Hepatocyte (in vitro differentiated cells): ENCODE measurements around the gene DNAJC5. TPM values are rescaled to one million over a fixed set of nuclear protein-coding genes. Genes with fewer than 3 reads are reported as not detected.
"Not testable (repeated sequence)": the region's sequence is repeated elsewhere in the genome, so short reads cannot be mapped to it uniquely, and the experiment has no call there.

Source experiments
- DNase-seq: peaks from one replicate; pipeline ENCODE4 v3.0.0-alpha.2; 2016; ENCODE audit warnings: low spot score
- H2AFZ ChIP-seq: fragments of 200-600 bp; sonication (generic); 2 replicates; pipeline ENCODE4 v1.6.0; 2016; ENCODE audit warnings: antibody characterized with exemption, mild to moderate bottlenecking
- H3K27ac ChIP-seq: fragments of 200-600 bp; sonication (generic); 2 replicates; pipeline ENCODE4 v1.5.1; 2016; ENCODE audit warnings: mild to moderate bottlenecking
- H3K27me3 ChIP-seq: fragments of 200-600 bp; sonication (generic); 2 replicates; pipeline ENCODE4 v1.6.1; 2016
- H3K36me3 ChIP-seq: fragments of 200-600 bp; sonication (generic); replicated peaks from 2 replicates; pipeline ENCODE4 v1.5.1; 2016; ENCODE audit warnings: low read depth; ENCODE audit not compliant: insufficient read depth
- H3K4me1 ChIP-seq: fragments of 200-600 bp; sonication (generic); 2 replicates; pipeline ENCODE4 v1.5.1; 2016; ENCODE audit warnings: mild to moderate bottlenecking, moderate library complexity; ENCODE audit not compliant: insufficient read depth
- H3K4me2 ChIP-seq: fragments of 200-600 bp; sonication (generic); 2 replicates; pipeline ENCODE4 v1.6.0; 2016
- H3K4me3 ChIP-seq: fragments of 200-600 bp; sonication (generic); 2 replicates; pipeline ENCODE4 v1.5.1; 2016; ENCODE audit warnings: mild to moderate bottlenecking
- H3K79me2 ChIP-seq: fragments of 200-600 bp; sonication (generic); 2 replicates; pipeline ENCODE4 v1.6.0; 2017; ENCODE audit warnings: mild to moderate bottlenecking
- H3K9me2 ChIP-seq: fragments of 200-600 bp; sonication (generic); replicated peaks from 2 replicates; pipeline ENCODE4 v1.6.0; 2017; ENCODE audit warnings: mild to moderate bottlenecking; ENCODE audit not compliant: insufficient read depth
- H3K9me3 ChIP-seq: fragments of 200-600 bp; sonication (generic); 2 replicates; pipeline ENCODE4 v1.5.1; 2016; ENCODE audit warnings: low read depth, mild to moderate bottlenecking
- H4K20me1 ChIP-seq: fragments of 200-600 bp; sonication (generic); 2 replicates; pipeline ENCODE4 v1.6.0; 2016; ENCODE audit warnings: mild to moderate bottlenecking; ENCODE audit not compliant: insufficient read depth, poor library complexity, severe bottlenecking
- EZH2 ChIP-seq: fragments of 200-600 bp; sonication (generic); IDR thresholded peaks from 2 replicates; pipeline ENCODE4 v1.6.1; 2016; ENCODE audit warnings: antibody characterized with exemption, mild to moderate bottlenecking, borderline replicate concordance
- EZH2phosphoT487 ChIP-seq: fragments of 200-600 bp; sonication (generic); IDR thresholded peaks from one replicate; pipeline ENCODE4 v1.6.1; 2018; ENCODE audit warnings: antibody characterized with exemption, mild to moderate bottlenecking, low read depth, moderate library complexity; ENCODE audit not compliant: unreplicated experiment, severe bottlenecking
- WGBS: methylation state at CpG from one replicate; pipeline ENCODE4 v1.1.6; 2016; ENCODE audit warnings: low lambda C conversion rate; ENCODE audit errors: missing lambda C conversion rate; 5-methylcytosine and 5-hydroxymethylcytosine counted together
- polyA plus RNA-seq: library from polyadenylated mRNA; unstranded; fragments of >200 nt; fragmentation: Nextera tagmentation; extraction: Ambion mirVana; gene quantifications from 2 replicates; pipeline ENCODE4 v1.2.1, GENCODE V29; 2016
- total RNA-seq: library from RNA; depleted of rRNA; stranded (reverse); fragments of >200 nt; gene quantifications from 2 replicates; pipeline ENCODE4 v1.2.3, GENCODE V29; 2014
- TF ChIP-seq, protein P1 (sequence below): fragments of 200-600 bp; sonication (generic); IDR thresholded peaks from 2 replicates; pipeline ENCODE4 v1.5.1; 2016; ENCODE audit warnings: antibody characterized with exemption, mild to moderate bottlenecking; ENCODE audit not compliant: poor library complexity

DNAJC5 gene
- total and polyA plus RNA-seq, 2 experiments from 2014 or later, result 10.2 to 39.6 TPM

DNA sequence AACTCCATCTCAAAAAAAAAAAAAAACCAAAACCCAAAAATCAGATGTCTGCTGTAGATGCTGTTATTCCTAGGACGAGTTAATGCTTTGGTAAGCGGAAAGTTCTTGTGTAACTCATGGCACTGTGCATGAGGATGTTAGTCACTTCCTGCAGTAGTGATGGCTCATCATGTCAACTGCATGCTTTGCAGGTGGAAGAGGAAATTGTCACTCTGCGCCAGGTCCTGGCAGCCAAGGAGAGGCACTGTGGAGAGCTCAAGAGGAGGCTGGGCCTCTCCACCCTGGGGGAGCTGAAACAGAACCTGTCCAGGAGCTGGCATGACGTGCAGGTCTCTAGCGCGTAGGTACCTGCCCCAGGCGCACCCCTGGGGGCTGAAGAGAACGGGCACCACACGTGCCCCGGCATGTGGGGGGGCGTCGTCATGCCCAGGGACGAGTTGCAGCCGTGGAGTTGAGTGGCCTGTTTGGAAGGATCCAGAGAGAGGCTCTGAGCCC, 21.4 kb upstream of the DNAJC5 start:
- no peaks in the 10 kb centered on the region for H3K4me1 ChIP-seq
- H3K9me3 ChIP-seq, result no peaks in the 10 kb centered on the region
- no peaks in the 10 kb centered on the region for H3K27me3 ChIP-seq
- H3K27ac ChIP-seq, result no peak overlapping the region
- no peak overlapping the region for H2AFZ ChIP-seq
- WGBS, result 96% methylated on average over 14 of the region's 14 CpGs
- no peaks in the 10 kb centered on the region for H3K9me2 ChIP-seq
- TF ChIP-seq, protein P1, sequence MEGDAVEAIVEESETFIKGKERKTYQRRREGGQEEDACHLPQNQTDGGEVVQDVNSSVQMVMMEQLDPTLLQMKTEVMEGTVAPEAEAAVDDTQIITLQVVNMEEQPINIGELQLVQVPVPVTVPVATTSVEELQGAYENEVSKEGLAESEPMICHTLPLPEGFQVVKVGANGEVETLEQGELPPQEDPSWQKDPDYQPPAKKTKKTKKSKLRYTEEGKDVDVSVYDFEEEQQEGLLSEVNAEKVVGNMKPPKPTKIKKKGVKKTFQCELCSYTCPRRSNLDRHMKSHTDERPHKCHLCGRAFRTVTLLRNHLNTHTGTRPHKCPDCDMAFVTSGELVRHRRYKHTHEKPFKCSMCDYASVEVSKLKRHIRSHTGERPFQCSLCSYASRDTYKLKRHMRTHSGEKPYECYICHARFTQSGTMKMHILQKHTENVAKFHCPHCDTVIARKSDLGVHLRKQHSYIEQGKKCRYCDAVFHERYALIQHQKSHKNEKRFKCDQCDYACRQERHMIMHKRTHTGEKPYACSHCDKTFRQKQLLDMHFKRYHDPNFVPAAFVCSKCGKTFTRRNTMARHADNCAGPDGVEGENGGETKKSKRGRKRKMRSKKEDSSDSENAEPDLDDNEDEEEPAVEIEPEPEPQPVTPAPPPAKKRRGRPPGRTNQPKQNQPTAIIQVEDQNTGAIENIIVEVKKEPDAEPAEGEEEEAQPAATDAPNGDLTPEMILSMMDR, result no peak
- TF ChIP-seq EZH2 (no peak), EZH2phosphoT487 (no peak)
- DNase-seq, result no peak
- no peak overlapping the region for H3K4me3 ChIP-seq
- H3K36me3 ChIP-seq, result no peaks in the 10 kb centered on the region
- H4K20me1 ChIP-seq, result peaks cover 19% of the 10 kb centered on the region
- peaks cover 58% of the 10 kb centered on the region for H3K79me2 ChIP-seq
- no peak overlapping the region for H3K4me2 ChIP-seq

DNA sequence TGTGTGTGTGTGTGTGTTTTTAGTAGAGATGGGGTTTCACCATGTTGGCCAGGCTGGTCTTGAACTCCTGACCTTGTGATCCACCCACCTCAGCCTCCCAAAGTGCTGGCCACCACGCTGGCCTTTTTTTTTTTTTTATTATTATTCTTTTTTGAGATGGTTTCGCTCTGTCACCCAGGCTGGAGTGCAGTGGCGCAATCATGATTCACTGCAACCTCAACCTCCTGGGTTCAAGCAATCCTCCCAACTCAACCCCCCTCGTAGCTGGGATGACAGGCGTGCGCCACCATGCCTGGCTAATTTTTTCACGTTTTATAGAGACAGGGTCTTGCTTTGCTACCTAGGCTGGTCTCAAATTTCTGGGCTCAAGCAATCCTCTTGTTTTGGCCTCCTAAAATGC, 20.7 kb upstream of the DNAJC5 start:
- H3K4me1 ChIP-seq, H3K9me3 ChIP-seq, H3K4me3 ChIP-seq, H3K27me3 ChIP-seq, H3K4me2 ChIP-seq, H3K27ac ChIP-seq, H3K36me3 ChIP-seq, H3K9me2 ChIP-seq, DNase-seq, H2AFZ ChIP-seq: not testable (repeated sequence)
- H3K79me2 ChIP-seq, result peaks cover 53% of the 10 kb centered on the region
- H4K20me1 ChIP-seq, result peaks cover 22% of the 10 kb centered on the region
- WGBS, result 96% methylated on average over 7 of the region's 7 CpGs

DNA sequence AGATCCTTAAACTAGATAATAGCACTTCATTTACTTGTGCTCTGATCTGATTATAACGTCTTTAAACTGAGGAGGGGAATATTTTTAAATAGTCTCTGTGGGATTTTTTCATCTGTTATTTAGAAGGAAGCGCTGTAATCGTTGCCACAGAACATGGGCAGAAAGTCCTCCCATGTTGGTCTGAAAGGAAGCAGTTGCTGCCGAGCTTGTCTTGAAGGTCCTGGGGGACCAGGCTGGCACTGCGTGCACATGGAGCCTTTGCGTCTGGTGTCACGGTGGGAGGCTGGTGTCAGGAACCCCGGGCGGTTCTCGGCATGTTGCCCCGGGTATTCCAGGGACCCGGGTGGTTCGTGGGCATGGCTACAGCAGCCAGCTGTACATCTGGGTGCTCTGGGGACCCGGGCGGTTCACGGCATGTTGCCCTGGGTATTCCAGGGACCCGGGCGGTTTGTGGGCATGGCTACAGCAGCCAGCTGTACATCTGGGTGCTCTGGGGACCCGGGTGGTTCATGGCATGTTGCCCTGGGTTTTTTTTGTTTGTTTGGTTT, 18.4 kb upstream of the DNAJC5 start:
- Histone ChIP-seq H3K4me1 (no peaks in the 10 kb centered on the region), H3K4me3 (no peak overlapping the region), H2AFZ (no peak overlapping the region), H4K20me1 (peaks cover 22% of the 10 kb centered on the region), H3K36me3 (no peaks in the 10 kb centered on the region), H3K79me2 (peaks cover 45% of the 10 kb centered on the region), H3K9me2 (no peaks in the 10 kb centered on the region), H3K9me3 (no peaks in the 10 kb centered on the region), H3K27me3 (no peaks in the 10 kb centered on the region), H3K4me2 (no peak overlapping the region), H3K27ac (no peak overlapping the region)
- TF ChIP-seq, protein P1, result no peak
- no peak for TF ChIP-seq EZH2phosphoT487
- TF ChIP-seq EZH2, result no peak
- WGBS, result 97% methylated on average over 18 of the region's 19 CpGs
- no peak for DNase-seq

DNA sequence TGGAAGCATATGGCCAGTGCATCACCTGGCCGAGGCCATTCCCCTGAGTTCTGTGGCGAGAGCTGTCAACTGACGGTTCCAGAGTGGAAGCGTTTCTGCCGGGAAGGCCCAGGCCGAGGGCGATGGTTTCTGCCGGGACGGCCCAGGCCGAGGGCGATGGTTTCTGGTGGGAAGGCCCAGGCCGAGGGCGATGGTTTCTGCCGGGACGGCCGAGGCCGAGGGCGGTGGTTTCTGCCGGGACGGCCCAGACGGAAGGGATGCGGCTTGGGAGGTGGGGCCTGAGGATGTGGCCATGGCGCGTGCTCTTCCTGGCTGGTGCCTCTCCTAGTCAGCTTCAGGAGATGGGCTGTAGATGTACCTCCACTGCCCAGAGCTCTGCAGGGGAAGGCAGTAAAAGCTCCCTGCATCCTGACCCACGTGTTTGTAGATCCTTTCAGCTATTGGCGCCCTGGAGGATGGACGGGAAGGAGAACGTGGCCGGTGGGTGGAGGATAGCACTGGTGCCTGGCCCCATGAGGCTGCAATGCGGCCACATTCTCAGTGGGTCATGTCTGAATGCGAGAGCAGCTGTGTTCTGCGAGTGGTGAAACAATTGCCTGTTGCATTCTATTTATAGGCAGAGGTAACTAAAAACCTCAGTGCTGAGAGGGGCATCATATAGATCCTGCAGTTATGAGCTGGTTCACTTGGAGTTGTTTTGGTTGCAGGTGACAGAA, 17.0 kb upstream of the DNAJC5 start:
- H3K9me2 ChIP-seq, result no peaks in the 10 kb centered on the region
- H4K20me1 ChIP-seq, result peaks cover 22% of the 10 kb centered on the region
- H3K36me3 ChIP-seq, result no peaks in the 10 kb centered on the region
- no peak for DNase-seq
- peaks cover 38% of the 10 kb centered on the region for H3K79me2 ChIP-seq
- H2AFZ ChIP-seq, result no peak overlapping the region
- no peaks in the 10 kb centered on the region for H3K4me1 ChIP-seq
- no peaks in the 10 kb centered on the region for H3K27me3 ChIP-seq
- H3K9me3 ChIP-seq, result no peaks in the 10 kb centered on the region
- H3K27ac ChIP-seq, result no peak overlapping the region
- H3K4me3 ChIP-seq, result no peak overlapping the region
- WGBS, result 98% methylated on average over 32 of the region's 32 CpGs
- H3K4me2 ChIP-seq, result no peak overlapping the region
- no peak for TF ChIP-seq EZH2phosphoT487
- TF ChIP-seq, protein P1, result no peak
- no peak for TF ChIP-seq EZH2
